HEK293 (cell line): ENCODE data around the gene SLCO6A1.

Source experiments
- REST ChIP-seq: fragments of 450-650 bp; formaldehyde crosslinking; IDR thresholded peaks from 2 replicates; pipeline ENCODE4 v1.5.1; 2016; ENCODE audit warnings: missing biosample characterization, missing genetic modification characterization
- SP2 ChIP-seq: fragments of 450-650 bp; formaldehyde crosslinking; IDR thresholded peaks from 2 replicates; pipeline ENCODE4 v1.5.1; 2016; ENCODE audit warnings: missing biosample characterization, missing genetic modification characterization
- ZNF768 ChIP-seq: fragments of 450-650 bp; formaldehyde crosslinking; IDR thresholded peaks from 2 replicates; pipeline ENCODE4 v1.5.1; 2018; ENCODE audit warnings: missing biosample characterization, mild to moderate bottlenecking, missing genetic modification characterization
- ZNF777 ChIP-seq: fragments of 450-650 bp; formaldehyde crosslinking; IDR thresholded peaks from 2 replicates; pipeline ENCODE4 v1.5.1; 2017; ENCODE audit warnings: missing biosample characterization, missing genetic modification characterization, borderline replicate concordance

- no peak for TF ChIP-seq REST (tag by site-specific recombination)
- TF ChIP-seq ZNF777 (tag by site-specific recombination) = no peak
- no peak for TF ChIP-seq SP2 (tag by site-specific recombination)
- TF ChIP-seq ZNF768 (tag by site-specific recombination) = no peak
These were observed 38.2 kb upstream of the SLCO6A1 start for GRCh38 chr5:102537011-102537410.
